Thyroid gland (tissue), 4 donors: Measurements from ENCODE around the gene TNFRSF12A. TPM values are rescaled to one million over a fixed set of nuclear protein-coding genes. Genes with fewer than 3 reads are reported as not detected.
"Not testable (repeated sequence)": the region's sequence is repeated elsewhere in the genome, so short reads cannot be mapped to it uniquely, and the experiment has no call there.

Experiments
- DNase-seq, 2 donors: peaks; one replicate each; pipeline ENCODE4 v3.0.0-alpha.2; 2019
- H3K27ac ChIP-seq, 3 donors: fragments of 200-600 bp; sonication (generic); 1 replicate in 2 of 3; 2 replicates in 1 of 3; pipeline ENCODE4 v1.5.1; 2016 to 2019; ENCODE audit warnings: mild to moderate bottlenecking in 1 of 3, moderate library complexity in 1 of 3
- H3K27me3 ChIP-seq: fragments of 200-600 bp; sonication (generic); one replicate; pipeline ENCODE4 v1.5.1; 2019
- H3K36me3 ChIP-seq, 2 donors: fragments of 200-600 bp; sonication (generic); one replicate each; pipeline ENCODE4 v1.5.1; 2016 to 2019
- H3K4me1 ChIP-seq, 2 donors: fragments of 200-600 bp; sonication (generic); one replicate each; pipeline ENCODE4 v1.5.1; 2017 to 2019
- H3K4me3 ChIP-seq, 3 donors: fragments of 200-600 bp; sonication (generic); replicated peaks in 1 of 3; 1 replicate in 2 of 3; 2 replicates in 1 of 3; pipeline ENCODE4 v1.5.1; 2016; ENCODE audit warnings: mild to moderate bottlenecking in 1 of 3
- H3K9me3 ChIP-seq: fragments of 200-600 bp; sonication (generic); one replicate; pipeline ENCODE4 v1.5.1; 2017
- CTCF ChIP-seq, 6 experiments: fragments of 200-600 bp in 3 of 6; fragments of 450-650 bp in 3 of 6; sonication (generic) in 3 of 6; IDR thresholded peaks; one replicate each; pipeline ENCODE4 v1.5.1; 2016 to 2019; ENCODE audit warnings: antibody characterized with exemption in 6 of 6, mild to moderate bottlenecking in 2 of 6, inconsistent platforms in 1 of 6, moderate library complexity in 1 of 6
- POLR2A ChIP-seq, 2 donors: fragments of 450-650 bp; IDR thresholded peaks; one replicate each; pipeline ENCODE4 v1.6.1; 2017; ENCODE audit warnings: antibody characterized with exemption in 2 of 2, mild to moderate bottlenecking in 2 of 2, moderate library complexity in 1 of 2
- WGBS, 2 donors: methylation state at CpG; one replicate each; pipeline ENCODE4 v1.1.5; 2017; 5-methylcytosine and 5-hydroxymethylcytosine counted together
- intact Hi-C: fragments of 100-400 bp; cut with DNase I; formaldehyde crosslinking; loops from one replicate; pipeline ENCODE4 v1.15.1; 2023
- small RNA-seq: library from RNA; depleted of rRNA; stranded (forward); fragments of <200 nt; gene quantifications from one replicate; pipeline ENCODE3, GENCODE V24; 2016
- total RNA-seq, 4 donors: library from RNA; depleted of rRNA; stranded (reverse); fragments of >200 nt; gene quantifications; one replicate each; pipeline ENCODE4 v1.2.3, GENCODE V29; 2016

Gene TNFRSF12A
- total RNA-seq, 4 donors from 2014 or later = 47.9 to 110 (median 67.0) TPM

DNA sequence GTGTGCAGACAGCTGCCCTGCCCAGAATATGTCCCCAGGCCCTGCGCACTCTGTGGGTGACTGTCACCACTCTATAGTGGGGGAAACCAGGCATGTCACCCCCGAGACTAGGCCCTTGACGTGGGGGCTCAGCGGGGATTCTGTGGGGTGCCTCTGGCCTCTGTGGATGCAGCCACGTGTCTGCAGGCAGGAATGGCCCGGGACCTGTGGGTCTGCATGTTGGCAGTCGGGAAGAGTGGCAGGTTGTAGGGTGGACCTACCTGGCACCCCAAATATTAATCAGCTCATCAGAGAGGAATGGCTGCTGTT is 46.2 kb downstream of the TNFRSF12A start:
- H3K27ac ChIP-seq = peak overlapping the region in 2 of 3 donors; percentile 71 to 76
- H3K9me3 ChIP-seq = no peaks in the 10 kb centered on the region
- no peaks in the 10 kb centered on the region for H3K27me3 ChIP-seq
- no peaks in the 10 kb centered on the region for H3K36me3 ChIP-seq
- H3K4me3 ChIP-seq = peak overlapping the region in 1 of 3 donors; percentile 18
- peaks cover 0 to 34% of the 10 kb centered on the region in 2 donors for H3K4me1 ChIP-seq
- intact Hi-C loops = loop anchor here (10.0 kb wide), 1 partner anchor 58 kb away; no protein-coding TSS in a partner anchor
- WGBS, 2 donors = 78% methylated on average over 6 of the region's 7 CpGs; no CpG with 5 or more reads in 1 of the 2 donors
- DNase-seq = no peak
- TF ChIP-seq CTCF (IDR thresholded peaks at IDR 0.05) (no peak), POLR2A (IDR thresholded peaks at IDR 0.05) (no peak)

DNA sequence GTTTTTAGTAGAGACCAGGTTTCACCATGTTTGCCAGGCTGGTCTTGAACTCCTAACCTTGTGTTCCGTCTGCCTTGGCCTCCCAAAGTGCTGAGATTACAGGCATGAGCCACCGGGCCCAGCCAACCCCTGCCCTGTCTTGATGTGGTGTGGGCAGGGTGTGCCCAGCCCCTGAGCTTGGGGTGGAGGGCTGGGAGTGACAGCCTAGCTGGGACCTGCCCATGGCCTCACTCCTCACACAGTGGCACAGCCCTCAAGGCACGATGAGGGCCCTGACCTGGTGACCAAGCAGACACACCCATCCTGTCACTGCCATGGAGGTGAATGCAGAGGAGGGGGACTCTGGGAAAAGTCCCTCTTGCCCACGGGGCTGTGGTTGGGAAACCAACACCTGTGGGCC is 48.3 kb downstream of the TNFRSF12A start:
- no peak for DNase-seq
- intact Hi-C loops = loop anchor here (10.0 kb wide), 1 partner anchor 56 kb away; no protein-coding TSS in a partner anchor
- no peak for TF ChIP-seq CTCF (IDR thresholded peaks at IDR 0.05)
- TF ChIP-seq POLR2A (IDR thresholded peaks at IDR 0.05) = no peak
- 42 to 67% methylated on average over 2 to 3 of the region's 4 CpGs for WGBS, 2 donors
- no peaks in the 10 kb centered on the region for H3K9me3 ChIP-seq
- H3K4me1 ChIP-seq = peaks cover 0 to 34% of the 10 kb centered on the region in 2 donors
- no peaks in the 10 kb centered on the region for H3K27me3 ChIP-seq
- no peak overlapping the region for H3K4me3 ChIP-seq
- peak overlapping the region in 1 of 3 donors; percentile 41 for H3K27ac ChIP-seq
- H3K36me3 ChIP-seq = no peaks in the 10 kb centered on the region

DNA sequence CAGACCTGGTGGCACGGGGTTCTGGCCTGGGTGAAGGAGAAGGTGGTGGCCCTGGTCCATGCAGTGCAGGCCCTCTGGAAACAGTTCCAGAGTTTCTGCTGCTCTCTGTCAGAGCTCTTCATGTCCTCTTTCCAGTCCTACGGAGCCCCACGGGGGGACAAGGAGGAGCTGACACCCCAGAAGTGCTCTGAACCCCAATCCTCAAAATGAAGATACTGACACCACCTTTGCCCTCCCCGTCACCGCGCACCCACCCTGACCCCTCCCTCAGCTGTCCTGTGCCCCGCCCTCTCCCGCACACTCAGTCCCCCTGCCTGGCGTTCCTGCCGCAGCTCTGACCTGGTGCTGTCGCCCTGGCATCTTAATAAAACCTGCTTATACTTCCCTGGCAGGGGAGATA is 49.0 kb downstream of the TNFRSF12A start:
- H3K4me1 ChIP-seq = peaks cover 0 to 34% of the 10 kb centered on the region in 2 donors
- H3K4me3 ChIP-seq, H3K36me3 ChIP-seq, H3K27me3 ChIP-seq, DNase-seq, H3K9me3 ChIP-seq, H3K27ac ChIP-seq: not testable (repeated sequence)
- WGBS, 2 donors = 95% methylated on average over 10 of the region's 11 CpGs
- intact Hi-C loops = loop anchor here (10.0 kb wide), 1 partner anchor 56 kb away; no protein-coding TSS in a partner anchor

DNA sequence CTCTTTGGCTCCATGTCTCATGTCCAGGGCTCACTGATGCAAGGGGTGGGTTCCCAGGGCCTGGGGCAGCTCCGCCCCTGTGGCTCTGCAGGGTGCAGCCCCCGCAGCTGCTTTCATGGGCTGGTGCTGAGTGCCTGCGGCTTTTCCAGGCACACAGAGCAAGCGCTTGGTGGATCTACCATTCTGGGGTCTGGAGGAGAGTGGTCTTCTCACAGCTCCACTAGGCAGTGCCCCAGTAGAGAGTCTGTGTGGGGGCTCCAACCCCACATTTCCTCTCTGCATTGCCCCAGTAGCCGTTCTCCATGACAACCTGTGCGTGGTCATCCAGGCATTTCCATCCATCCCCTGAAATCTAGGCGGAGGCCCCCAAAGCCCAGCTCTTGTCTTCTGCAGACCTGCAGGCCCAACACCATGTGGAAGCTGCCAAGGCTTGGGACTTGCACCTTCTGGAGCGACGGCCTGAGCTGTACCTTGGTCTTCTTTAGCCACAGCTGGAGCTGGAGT is 50.5 kb downstream of the TNFRSF12A start:
- DNase-seq = no peak
- Histone ChIP-seq H3K4me3 (no peak overlapping the region), H3K27me3 (no peaks in the 10 kb centered on the region), H3K27ac (no peak overlapping the region), H3K4me1 (peaks cover 0 to 21% of the 10 kb centered on the region in 2 donors), H3K9me3 (no peaks in the 10 kb centered on the region), H3K36me3 (no peaks in the 10 kb centered on the region)
- 93 to 94% methylated on average over 4 to 6 of the region's 9 CpGs for WGBS, 2 donors
- TF ChIP-seq CTCF (IDR thresholded peaks at IDR 0.05) (no peak), POLR2A (IDR thresholded peaks at IDR 0.05) (no peak)
- intact Hi-C loops = no loop called here

GRCh38 chr16:3071655-3072054 is 51.5 kb downstream of the TNFRSF12A start:
- no peaks in the 10 kb centered on the region for H3K27me3 ChIP-seq
- H3K9me3 ChIP-seq = no peaks in the 10 kb centered on the region
- DNase-seq = no peak
- intact Hi-C loops = no loop called here
- H3K4me1 ChIP-seq = peaks cover 0 to 12% of the 10 kb centered on the region in 2 donors
- H3K36me3 ChIP-seq = no peaks in the 10 kb centered on the region
- H3K4me3 ChIP-seq = no peak overlapping the region
- no peak overlapping the region for H3K27ac ChIP-seq
- 83 to 84% methylated on average over 7 of the region's 7 CpGs for WGBS, 2 donors
- TF ChIP-seq CTCF (IDR thresholded peaks at IDR 0.05) (no peak), POLR2A (IDR thresholded peaks at IDR 0.05) (no peak)

Small RNA genes within 50 kb of the gene (small RNA-seq; reads per million reads assigned to genes)
- gene LINC00514 = not detected

Other genes starting within 250 kb of the TNFRSF12A start
- gene ELOB, start 243.1 kb upstream of the TNFRSF12A start, total RNA-seq = 100 to 1,000 TPM; 373 to 786 (median 647) TPM
- gene PRSS33, start 232.8 kb upstream of the TNFRSF12A start, total RNA-seq = not detected
- not detected for gene PRSS41, start 221.9 kb upstream of the TNFRSF12A start, total RNA-seq
- gene PRSS21, start 203.1 kb upstream of the TNFRSF12A start, total RNA-seq = under 1 TPM in 1 of 4 donors, not detected in 3; 0.56 TPM
- gene ZG16B, start 190.1 kb upstream of the TNFRSF12A start, total RNA-seq = not detected
- gene PRSS22, start 162.2 kb upstream of the TNFRSF12A start, total RNA-seq = 1 to 10 TPM; 1.2 to 7.7 (median 4.6) TPM
- gene FLYWCH2, start 137.2 kb upstream of the TNFRSF12A start, total RNA-seq = 10 to 100 TPM; 58.4 to 89.3 (median 73.8) TPM
- gene FLYWCH1, start 108.4 kb upstream of the TNFRSF12A start, total RNA-seq = 10 to 100 TPM; 31.3 to 49.8 (median 41.5) TPM
- gene KREMEN2, start 56.1 kb upstream of the TNFRSF12A start, total RNA-seq = not detected
- gene PAQR4, start 51.0 kb upstream of the TNFRSF12A start, total RNA-seq = 1 to 10 TPM; 2.8 to 5.6 (median 3.3) TPM
- gene PKMYT1, start 39.9 kb upstream of the TNFRSF12A start, total RNA-seq = under 1 TPM in 2 of 4 donors, not detected in 2; 0.81 to 0.88 TPM
- gene CLDN9, start 7.4 kb upstream of the TNFRSF12A start, total RNA-seq = under 1 TPM in 1 of 4 donors, not detected in 3; 0.33 TPM
- gene CLDN6, start 2.2 kb upstream of the TNFRSF12A start, total RNA-seq = not detected
- 10 to 100 TPM; 10.1 to 51.7 (median 29.7) TPM for gene HCFC1R1, start 3.6 kb downstream of the TNFRSF12A start, total RNA-seq
- gene THOC6, start 3.7 kb downstream of the TNFRSF12A start, total RNA-seq = 10 to 100 TPM; 16.5 to 19.1 (median 17.6) TPM
- gene BICDL2, start 16.6 kb downstream of the TNFRSF12A start, total RNA-seq = 10 to 100 TPM in 3 of 4 donors, 1 to 10 TPM in 1; 7.3 to 17.8 (median 14.6) TPM
- gene MMP25, start 26.2 kb downstream of the TNFRSF12A start, total RNA-seq = 1 to 10 TPM in 1 of 4 donors, under 1 TPM in 3; 0.49 to 1.6 (median 0.70) TPM
- gene IL32, start 45.3 kb downstream of the TNFRSF12A start, total RNA-seq = 10 to 100 TPM; 24.0 to 53.6 (median 28.9) TPM
- gene ZSCAN10, start 78.9 kb downstream of the TNFRSF12A start, total RNA-seq = not detected
- 10 to 100 TPM; 18.5 to 28.9 (median 19.6) TPM for gene ZNF205, start 92.2 kb downstream of the TNFRSF12A start, total RNA-seq
- 10 to 100 TPM in 1 of 4 donors, 1 to 10 TPM in 3; 5.2 to 10.2 (median 8.7) TPM for gene ZNF213, start 114.7 kb downstream of the TNFRSF12A start, total RNA-seq
- not detected for gene OR1F1, start 167.8 kb downstream of the TNFRSF12A start, total RNA-seq
- gene ZNF200, start 214.8 kb downstream of the TNFRSF12A start, total RNA-seq = 10 to 100 TPM in 2 of 4 donors, 1 to 10 TPM in 2; 6.4 to 10.8 (median 9.4) TPM
- 1 to 10 TPM in 1 of 4 donors, under 1 TPM in 3; 0.22 to 2.2 (median 0.54) TPM for gene MEFV, start 236.3 kb downstream of the TNFRSF12A start, total RNA-seq